Measurements from ENCODE around the gene LGALS12. TPM values are rescaled to one million over a fixed set of nuclear protein-coding genes. Genes with fewer than 3 reads are reported as not detected.

Gene LGALS12
- total and polyA plus RNA-seq, 10 of the 15 experiments (the other 5 are each of a cell fraction or from before 2014, with no cell fraction given), result not detected

GRCh38 chr11:63554877-63555223 lies 49.0 kb downstream of the LGALS12 start:
- no peak overlapping the region for H3K4me2 ChIP-seq (ENCODE audit: control insufficient read depth, insufficient read depth)
- H3K27me3 ChIP-seq (replicated peaks in 1 of 2; ENCODE audit: control insufficient read depth in 2 of 2, insufficient read depth in 2 of 2, low read length in 1 of 2), result no peaks in the 10 kb centered on the region
- H3K27ac ChIP-seq (ENCODE audit: control insufficient read depth, insufficient read depth), result no peak overlapping the region
- no peaks in the 10 kb centered on the region for H4K20me1 ChIP-seq (ENCODE audit: control insufficient read depth, insufficient read depth)
- ATAC-seq (no peak), DNase-seq (ENCODE audit: low read depth, low spot score) (no peak), FAIRE-seq (no peak)
- peaks cover 23% of the 10 kb centered on the region for H3K4me1 ChIP-seq (ENCODE audit: control insufficient read depth, insufficient read depth, low read length)
- H3K9me3 ChIP-seq (replicated peaks; ENCODE audit: control insufficient read depth, insufficient read depth, low read length), result no peaks in the 10 kb centered on the region
- no peak overlapping the region for H3K9ac ChIP-seq (ENCODE audit: control insufficient read depth, insufficient read depth, low read length)
- no peaks in the 10 kb centered on the region for H3K36me3 ChIP-seq (ENCODE audit: control insufficient read depth in 2 of 2, insufficient read depth in 2 of 2, low read length in 1 of 2)
- 95% methylated on average over 4 of the region's 4 CpGs for WGBS (ENCODE audit: insufficient coverage, insufficient replicate concordance, low lambda C conversion rate, missing lambda C conversion rate)
- no TSS peak for BruUV-seq (replicated peaks)
- RAD21 ChIA-PET (ENCODE audit: unreplicated experiment), result interaction anchor here (0.6 kb wide), 1 partner anchor 12 kb away, joined by 3 read pairs; no protein-coding TSS in a partner anchor
- no peak overlapping the region for H3K4me3 ChIP-seq
- no peak overlapping the region for H2AFZ ChIP-seq (ENCODE audit: control insufficient read depth, low read depth, low read length)
- CTCF ChIA-PET, result interaction anchor here (0.6 kb wide), 1 partner anchor 17 kb away, joined by 3 read pairs; no protein-coding TSS in a partner anchor
- SMC1A ChIA-PET (ENCODE audit: uncharacterized antibody, unreplicated experiment), result interaction anchor here (0.6 to 1.4 kb wide), 2 partner anchors 10 to 12 kb away, joined by 3 to 4 read pairs; no protein-coding TSS in a partner anchor
- in situ Hi-C loops (cut with MboI), result no loop called here
- no peaks in the 10 kb centered on the region for H3K79me2 ChIP-seq (ENCODE audit: control insufficient read depth, insufficient read depth, low read length)
- intact Hi-C loops (cut with micrococcal nuclease; ENCODE audit: unreplicated experiment), result no loop called here
- POLR2A ChIA-PET, result interaction anchor here (1.1 kb wide), 1 partner anchor 9 kb away, joined by 3 read pairs; no protein-coding TSS in a partner anchor
- TF ChIP-seq, protein P1, sequence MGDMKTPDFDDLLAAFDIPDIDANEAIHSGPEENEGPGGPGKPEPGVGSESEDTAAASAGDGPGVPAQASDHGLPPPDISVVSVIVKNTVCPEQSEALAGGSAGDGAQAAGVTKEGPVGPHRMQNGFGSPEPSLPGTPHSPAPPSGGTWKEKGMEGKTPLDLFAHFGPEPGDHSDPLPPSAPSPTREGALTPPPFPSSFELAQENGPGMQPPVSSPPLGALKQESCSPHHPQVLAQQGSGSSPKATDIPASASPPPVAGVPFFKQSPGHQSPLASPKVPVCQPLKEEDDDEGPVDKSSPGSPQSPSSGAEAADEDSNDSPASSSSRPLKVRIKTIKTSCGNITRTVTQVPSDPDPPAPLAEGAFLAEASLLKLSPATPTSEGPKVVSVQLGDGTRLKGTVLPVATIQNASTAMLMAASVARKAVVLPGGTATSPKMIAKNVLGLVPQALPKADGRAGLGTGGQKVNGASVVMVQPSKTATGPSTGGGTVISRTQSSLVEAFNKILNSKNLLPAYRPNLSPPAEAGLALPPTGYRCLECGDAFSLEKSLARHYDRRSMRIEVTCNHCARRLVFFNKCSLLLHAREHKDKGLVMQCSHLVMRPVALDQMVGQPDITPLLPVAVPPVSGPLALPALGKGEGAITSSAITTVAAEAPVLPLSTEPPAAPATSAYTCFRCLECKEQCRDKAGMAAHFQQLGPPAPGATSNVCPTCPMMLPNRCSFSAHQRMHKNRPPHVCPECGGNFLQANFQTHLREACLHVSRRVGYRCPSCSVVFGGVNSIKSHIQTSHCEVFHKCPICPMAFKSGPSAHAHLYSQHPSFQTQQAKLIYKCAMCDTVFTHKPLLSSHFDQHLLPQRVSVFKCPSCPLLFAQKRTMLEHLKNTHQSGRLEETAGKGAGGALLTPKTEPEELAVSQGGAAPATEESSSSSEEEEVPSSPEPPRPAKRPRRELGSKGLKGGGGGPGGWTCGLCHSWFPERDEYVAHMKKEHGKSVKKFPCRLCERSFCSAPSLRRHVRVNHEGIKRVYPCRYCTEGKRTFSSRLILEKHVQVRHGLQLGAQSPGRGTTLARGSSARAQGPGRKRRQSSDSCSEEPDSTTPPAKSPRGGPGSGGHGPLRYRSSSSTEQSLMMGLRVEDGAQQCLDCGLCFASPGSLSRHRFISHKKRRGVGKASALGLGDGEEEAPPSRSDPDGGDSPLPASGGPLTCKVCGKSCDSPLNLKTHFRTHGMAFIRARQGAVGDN (IDR thresholded peaks at IDR 0.05), result no peak
- TF ChIP-seq ATF7 (IDR thresholded peaks at IDR 0.05; ENCODE audit: low read depth), result no peak
- no peak for TF ChIP-seq RB1 (IDR thresholded peaks at IDR 0.05; ENCODE audit: borderline replicate concordance)
- no peak for TF ChIP-seq SIN3A (IDR thresholded peaks at IDR 0.05; ENCODE audit: low read depth, low read length)
- TF ChIP-seq, protein P2, sequence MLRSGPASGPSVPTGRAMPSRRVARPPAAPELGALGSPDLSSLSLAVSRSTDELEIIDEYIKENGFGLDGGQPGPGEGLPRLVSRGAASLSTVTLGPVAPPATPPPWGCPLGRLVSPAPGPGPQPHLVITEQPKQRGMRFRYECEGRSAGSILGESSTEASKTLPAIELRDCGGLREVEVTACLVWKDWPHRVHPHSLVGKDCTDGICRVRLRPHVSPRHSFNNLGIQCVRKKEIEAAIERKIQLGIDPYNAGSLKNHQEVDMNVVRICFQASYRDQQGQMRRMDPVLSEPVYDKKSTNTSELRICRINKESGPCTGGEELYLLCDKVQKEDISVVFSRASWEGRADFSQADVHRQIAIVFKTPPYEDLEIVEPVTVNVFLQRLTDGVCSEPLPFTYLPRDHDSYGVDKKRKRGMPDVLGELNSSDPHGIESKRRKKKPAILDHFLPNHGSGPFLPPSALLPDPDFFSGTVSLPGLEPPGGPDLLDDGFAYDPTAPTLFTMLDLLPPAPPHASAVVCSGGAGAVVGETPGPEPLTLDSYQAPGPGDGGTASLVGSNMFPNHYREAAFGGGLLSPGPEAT (IDR thresholded peaks at IDR 0.05; ENCODE audit: low read depth), result no peak
- TF ChIP-seq BHLHE40 (IDR thresholded peaks at IDR 0.05; ENCODE audit: borderline replicate concordance in 1 of 2, low read depth in 2 of 2, low read length in 1 of 2), result no peak
- TF ChIP-seq STAT3 (IDR thresholded peaks at IDR 0.05; ENCODE audit: low read depth, low read length), result no peak
- TF ChIP-seq CHD2 (IDR thresholded peaks at IDR 0.05; ENCODE audit: borderline replicate concordance, low read depth, low read length), result no peak
- TF ChIP-seq ESRRA (IDR thresholded peaks at IDR 0.05; ENCODE audit: low read length), result no peak
- TF ChIP-seq PAX8 (IDR thresholded peaks at IDR 0.05), result no peak
- no peak for TF ChIP-seq GABPA (IDR thresholded peaks at IDR 0.05; ENCODE audit: low read depth)
- TF ChIP-seq, protein P3, sequence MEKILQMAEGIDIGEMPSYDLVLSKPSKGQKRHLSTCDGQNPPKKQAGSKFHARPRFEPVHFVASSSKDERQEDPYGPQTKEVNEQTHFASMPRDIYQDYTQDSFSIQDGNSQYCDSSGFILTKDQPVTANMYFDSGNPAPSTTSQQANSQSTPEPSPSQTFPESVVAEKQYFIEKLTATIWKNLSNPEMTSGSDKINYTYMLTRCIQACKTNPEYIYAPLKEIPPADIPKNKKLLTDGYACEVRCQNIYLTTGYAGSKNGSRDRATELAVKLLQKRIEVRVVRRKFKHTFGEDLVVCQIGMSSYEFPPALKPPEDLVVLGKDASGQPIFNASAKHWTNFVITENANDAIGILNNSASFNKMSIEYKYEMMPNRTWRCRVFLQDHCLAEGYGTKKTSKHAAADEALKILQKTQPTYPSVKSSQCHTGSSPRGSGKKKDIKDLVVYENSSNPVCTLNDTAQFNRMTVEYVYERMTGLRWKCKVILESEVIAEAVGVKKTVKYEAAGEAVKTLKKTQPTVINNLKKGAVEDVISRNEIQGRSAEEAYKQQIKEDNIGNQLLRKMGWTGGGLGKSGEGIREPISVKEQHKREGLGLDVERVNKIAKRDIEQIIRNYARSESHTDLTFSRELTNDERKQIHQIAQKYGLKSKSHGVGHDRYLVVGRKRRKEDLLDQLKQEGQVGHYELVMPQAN (conservative IDR thresholded peaks at IDR 0.05), result no peak
- no peak for TF ChIP-seq ASH2L (IDR thresholded peaks at IDR 0.05; ENCODE audit: borderline replicate concordance, low read depth)
- TF ChIP-seq ZNF274 (IDR thresholded peaks at IDR 0.05; ENCODE audit: insufficient read depth, insufficient read length), result no peak
- TF ChIP-seq STAT1 (conservative IDR thresholded peaks at IDR 0.05), result no peak
- TF ChIP-seq EP300 (IDR thresholded peaks at IDR 0.05; ENCODE audit: borderline replicate concordance in 1 of 2, control insufficient read depth in 1 of 2, low read depth in 2 of 2, low read length in 2 of 2), result no peak
- TF ChIP-seq IKZF2 (IDR thresholded peaks at IDR 0.05), result no peak
- no peak for TF ChIP-seq SUZ12 (IDR thresholded peaks at IDR 0.05; ENCODE audit: unreplicated experiment)
- TF ChIP-seq BCL11A (IDR thresholded peaks at IDR 0.05; ENCODE audit: low read depth, low read length), result no peak

Data from GM12878 (cell line).